Measurements from ENCODE around the gene PRR13.
"Not testable (repeated sequence)": the region's sequence is repeated elsewhere in the genome, so short reads cannot be mapped to it uniquely, and the experiment has no call there.

Gene PRR13

DNA sequence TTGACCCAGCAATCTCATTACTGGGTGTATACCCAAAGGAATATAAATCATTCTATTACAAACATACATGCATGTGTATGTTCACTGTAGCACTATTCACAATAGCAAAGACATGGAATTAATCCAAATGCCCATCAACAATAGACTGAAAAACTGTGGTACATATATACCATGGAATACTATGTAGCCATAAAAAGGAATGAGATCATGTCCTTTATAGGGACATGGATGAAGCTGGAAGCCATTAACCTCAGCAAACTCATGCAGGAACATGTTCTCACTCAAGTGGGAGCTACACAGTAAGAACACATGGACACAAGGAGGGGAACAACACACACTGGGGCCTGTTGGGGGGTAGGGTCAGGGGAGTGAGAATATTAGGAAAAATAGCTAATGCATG is 2.0 kb upstream of the PRR13 start:
- DNase-seq (ENCODE audit: low spot score), result not testable (repeated sequence)

DNA sequence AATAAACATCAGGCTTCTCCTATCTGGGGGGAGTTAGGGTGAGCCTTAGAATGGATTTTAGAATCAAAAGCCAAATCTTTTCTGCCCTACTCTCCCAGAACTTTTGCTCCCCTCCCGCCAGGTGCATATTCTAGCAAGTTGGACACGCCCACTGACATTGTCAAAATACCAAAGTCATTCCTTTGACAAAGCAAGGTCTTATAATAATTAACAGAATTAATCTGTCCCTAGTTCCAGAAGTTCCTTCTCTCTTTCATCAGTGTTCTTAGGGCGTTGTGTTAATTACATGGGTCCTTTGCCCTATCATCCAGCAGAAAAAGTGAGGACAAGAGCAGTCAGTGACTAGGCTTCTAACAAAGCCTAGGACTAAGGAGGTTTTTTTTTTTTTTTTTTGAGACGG is 2.4 kb downstream of the PRR13 start:
- no peak for DNase-seq (ENCODE audit: low spot score)

DNA sequence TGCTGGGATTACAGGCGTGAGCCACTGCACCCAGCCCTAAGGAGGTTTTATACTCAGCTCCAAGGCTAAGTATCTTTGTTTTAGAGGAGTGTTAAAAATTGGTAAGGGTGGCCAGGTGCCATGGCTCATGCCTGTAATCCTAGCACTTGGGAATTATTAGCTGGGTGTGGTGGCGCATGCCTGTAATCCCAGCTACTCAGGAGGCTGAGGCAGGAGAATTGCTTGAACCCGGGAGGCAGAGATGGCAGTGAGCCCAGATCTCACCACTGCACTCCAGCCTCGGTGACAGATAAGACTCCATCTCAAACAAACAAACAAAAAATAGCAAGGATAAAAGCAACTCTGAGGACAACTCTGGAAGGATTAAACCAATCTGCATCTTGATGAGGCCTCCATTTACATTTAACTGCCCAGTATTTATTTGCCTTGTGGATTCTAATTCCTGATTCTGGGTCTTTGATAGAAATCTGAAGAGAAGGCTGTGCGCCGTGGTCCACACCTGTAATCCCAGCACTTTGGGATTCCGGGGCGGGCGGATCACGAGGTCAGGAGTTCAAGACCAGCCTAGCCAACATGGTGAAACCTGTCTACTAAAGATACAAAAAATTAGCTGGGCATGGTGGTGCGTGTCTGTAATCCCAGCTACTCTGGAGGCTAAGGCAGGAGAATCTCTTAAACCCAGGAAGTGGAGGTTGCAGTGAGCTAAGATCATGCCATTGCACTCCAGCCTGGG is 3.2 kb downstream of the PRR13 start:
- DNase-seq (ENCODE audit: low spot score), result not testable (repeated sequence)

DNA sequence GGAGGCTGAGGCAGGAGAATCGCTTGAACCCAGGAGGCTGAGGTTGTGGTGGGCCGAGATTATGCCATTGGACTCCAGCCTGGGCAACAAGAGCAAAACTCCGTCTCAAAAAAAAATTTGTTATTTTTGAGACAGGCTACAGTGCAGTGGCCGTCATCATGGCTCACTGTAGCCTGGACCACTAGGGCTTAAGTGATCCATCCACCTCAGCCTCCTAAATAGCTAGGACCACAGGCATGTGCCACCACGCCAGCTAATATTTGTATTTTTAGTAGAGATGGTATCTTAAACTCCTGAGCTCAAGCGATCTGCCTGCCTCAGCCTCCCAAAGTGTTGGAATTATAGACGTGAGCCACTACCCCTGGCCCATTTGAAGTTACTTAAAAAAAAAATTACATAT is 9.4 kb downstream of the PRR13 start:
- DNase-seq (ENCODE audit: low spot score), result no peak

- peak; percentile 99 for DNase-seq (ENCODE audit: low spot score)
These were observed 10.2 kb downstream of the PRR13 start, which contains the start of gene PCBP2 for GRCh38 chr12:53451661-53452158. PCBP2 (plus strand) TSS chr12:53452102; CDS start chr12:53454801, 2,699 bp downstream.

- DNase-seq (ENCODE audit: low spot score), result peak; percentile 85
These were observed 10.9 kb downstream of the PRR13 start for GRCh38 chr12:53452159-53453077.

- no peak for DNase-seq (ENCODE audit: low spot score)
These were observed 12.6 kb downstream of the PRR13 start for GRCh38 chr12:53453953-53454640.

DNA sequence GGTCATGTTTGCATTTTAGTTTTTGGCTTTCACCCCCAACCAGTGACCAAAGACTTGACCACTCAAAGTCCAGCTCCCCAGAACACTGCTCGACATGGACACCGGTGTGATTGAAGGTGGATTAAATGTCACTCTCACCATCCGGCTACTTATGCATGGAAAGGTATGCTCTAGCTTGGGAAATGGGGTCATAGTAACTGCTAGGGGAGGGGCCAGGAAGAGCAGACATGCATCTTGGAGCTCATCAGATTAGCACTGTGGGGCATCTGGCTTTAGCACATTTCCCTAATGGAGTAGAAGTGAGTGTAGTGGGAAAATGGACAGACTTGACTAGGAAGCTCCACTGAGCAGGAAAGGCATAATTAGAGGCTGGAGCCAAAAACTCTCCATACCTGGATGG is 13.2 kb downstream of the PRR13 start:
- no peak for DNase-seq (ENCODE audit: low spot score)

- no peak for DNase-seq (ENCODE audit: low spot score)
These were observed 15.3 kb downstream of the PRR13 start for GRCh38 chr12:53456654-53457366.

DNA sequence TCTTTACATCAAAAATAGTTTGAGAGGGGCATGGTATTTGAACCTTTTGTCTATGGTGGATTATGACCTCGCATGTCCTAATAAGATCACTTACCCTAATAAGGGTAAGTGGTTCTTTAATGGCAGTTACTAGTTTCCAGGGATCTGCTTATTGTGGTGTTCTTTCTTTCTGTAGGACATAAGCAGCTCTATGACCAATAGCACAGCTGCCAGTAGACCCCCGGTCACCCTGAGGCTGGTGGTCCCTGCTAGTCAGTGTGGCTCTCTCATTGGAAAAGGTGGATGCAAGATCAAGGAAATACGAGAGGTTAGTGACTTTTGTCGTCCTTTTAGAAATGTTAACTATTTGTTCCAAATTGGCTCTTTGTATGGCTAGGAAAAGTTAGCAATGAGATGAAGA is 17.6 kb downstream of the PRR13 start:
- DNase-seq (ENCODE audit: low spot score), result no peak

GRCh38 chr12:53461059-53461458 is 19.5 kb downstream of the PRR13 start:
- DNase-seq (ENCODE audit: low spot score), result no peak

- DNase-seq (ENCODE audit: low spot score), result no peak
These were observed 20.1 kb downstream of the PRR13 start for GRCh38 chr12:53461591-53461990.

DNA sequence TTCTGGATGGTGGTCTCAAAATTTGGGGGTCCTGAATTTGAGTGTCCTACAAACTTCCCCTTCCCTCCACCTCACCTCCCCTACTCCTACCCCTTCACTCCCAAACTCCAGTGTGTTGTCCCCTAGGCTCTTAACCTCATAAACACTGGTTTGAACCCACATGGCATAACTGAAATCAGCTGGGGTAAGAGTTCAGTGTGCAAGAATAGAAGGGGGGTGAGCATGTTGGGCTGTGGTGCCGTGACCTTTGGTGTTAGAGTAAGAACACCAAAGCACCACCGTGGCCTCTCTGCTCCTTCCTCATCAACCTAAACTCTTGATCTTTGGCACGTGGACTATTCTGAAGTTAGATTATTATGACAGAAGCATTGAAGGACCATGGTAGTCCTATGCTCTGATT is 21.4 kb downstream of the PRR13 start:
- no peak for DNase-seq (ENCODE audit: low spot score)

DNA sequence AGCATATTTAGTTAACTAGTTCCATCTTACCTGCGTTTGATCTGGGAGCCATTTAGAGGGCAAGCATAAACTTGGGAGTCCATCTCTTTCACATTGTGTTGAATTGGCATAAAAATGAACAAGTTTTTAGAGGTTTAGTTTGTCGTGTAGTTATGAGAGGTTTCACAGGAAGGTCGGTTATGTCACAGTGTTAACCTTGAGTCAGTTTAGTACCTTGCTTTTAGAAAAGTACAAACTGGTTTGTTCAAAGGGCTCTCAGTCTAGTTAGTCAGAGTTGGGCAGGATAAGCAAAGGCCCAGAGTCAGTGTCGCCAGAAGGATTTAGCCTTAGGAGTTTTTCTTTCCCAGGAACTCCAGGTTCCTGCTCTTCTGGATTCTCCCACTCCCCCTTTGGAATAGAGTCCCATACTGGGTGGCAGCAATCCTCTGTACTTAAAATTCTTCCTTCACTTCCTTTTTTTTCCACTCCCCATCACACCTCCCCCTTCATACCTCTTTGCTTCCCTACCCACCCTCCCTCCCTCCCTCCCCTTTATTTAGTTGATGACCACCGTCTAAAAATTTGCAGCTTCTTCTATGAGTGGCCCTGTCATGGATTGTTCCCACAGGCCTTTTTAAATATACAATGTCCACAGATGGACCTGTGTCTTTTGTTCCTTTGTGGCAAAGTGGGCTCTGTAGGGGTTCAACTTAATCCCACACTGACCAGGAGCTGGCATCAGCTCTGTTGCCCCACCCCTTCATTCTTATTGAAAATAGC is 22.4 kb downstream of the PRR13 start:
- DNase-seq (ENCODE audit: low spot score), result no peak

DNA sequence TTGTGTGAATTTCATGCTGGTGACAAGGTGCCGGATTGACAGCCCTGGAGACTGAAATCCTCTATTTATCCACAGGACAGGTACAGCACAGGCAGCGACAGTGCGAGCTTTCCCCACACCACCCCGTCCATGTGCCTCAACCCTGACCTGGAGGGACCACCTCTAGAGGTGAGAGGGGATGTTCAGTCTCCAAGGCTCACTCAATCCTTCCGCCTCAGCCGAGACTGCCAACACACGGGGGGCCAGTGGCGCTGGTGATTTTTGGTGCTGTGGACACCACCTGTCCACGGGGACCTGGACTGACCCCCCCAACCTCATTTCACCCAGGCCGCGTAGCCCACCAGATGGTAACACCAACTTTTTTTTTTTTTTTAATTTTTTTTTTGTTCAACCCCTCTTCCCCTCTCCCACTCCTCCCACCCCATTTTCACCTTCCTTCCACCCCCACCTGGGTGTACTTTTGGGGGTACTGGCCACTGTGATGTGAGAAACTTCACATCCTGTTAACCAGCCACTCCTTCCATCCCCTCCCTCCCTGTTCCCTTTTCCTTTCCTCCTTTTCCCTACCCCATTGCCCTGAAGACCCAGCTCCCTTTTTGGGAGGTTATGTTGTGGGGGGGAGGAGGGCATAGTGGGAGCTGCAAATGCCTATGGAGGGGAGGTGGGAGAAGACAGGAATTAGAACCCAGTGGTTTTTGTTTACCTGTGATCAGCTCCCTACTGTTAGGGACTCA is 23.3 kb downstream of the PRR13 start:
- no peak for DNase-seq (ENCODE audit: low spot score)

- no peak for DNase-seq (ENCODE audit: low spot score)
These were observed 24.1 kb downstream of the PRR13 start for GRCh38 chr12:53465679-53466078.

DNA sequence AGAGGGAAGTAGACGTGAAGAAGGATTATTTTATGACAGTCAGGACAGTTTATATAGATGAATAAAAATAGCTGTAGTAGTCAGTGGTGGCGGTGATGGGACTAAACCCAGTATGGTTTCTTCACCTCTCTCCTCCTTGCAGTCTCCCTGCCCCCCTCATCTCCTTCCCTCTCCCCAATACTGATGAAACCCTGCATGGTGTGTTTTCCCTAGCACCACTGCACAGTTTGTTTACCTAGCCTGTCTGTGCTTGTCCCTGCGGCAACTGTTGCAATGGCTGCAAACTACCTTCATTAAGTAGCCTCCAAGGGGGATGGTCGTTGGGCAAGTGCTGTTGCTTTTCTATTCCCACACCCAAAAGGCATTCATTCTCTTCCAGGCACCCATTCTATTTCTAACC is 25.1 kb downstream of the PRR13 start:
- no peak for DNase-seq (ENCODE audit: low spot score)

- DNase-seq (ENCODE audit: low spot score), result no peak
These were observed 25.5 kb downstream of the PRR13 start for GRCh38 chr12:53467082-53467481.

DNA sequence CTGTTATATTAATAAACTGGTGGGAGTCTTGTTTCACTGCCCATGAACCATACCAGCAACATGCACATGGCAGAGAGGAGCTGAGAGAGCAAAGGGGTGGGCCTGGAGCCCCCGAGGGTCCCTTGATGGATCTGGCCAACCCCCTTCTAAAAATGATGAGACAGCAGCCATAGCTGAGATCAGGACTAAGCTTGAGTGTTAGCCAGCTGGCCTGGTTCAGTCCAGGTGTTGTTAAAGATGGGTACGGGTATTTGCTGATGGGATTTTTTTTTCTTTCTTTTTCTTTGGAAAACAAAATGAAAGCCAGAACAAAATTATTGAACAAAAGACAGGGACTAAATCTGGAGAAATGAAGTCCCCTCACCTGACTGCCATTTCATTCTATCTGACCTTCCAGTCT is 26.3 kb downstream of the PRR13 start:
- no peak for DNase-seq (ENCODE audit: low spot score)

DNA sequence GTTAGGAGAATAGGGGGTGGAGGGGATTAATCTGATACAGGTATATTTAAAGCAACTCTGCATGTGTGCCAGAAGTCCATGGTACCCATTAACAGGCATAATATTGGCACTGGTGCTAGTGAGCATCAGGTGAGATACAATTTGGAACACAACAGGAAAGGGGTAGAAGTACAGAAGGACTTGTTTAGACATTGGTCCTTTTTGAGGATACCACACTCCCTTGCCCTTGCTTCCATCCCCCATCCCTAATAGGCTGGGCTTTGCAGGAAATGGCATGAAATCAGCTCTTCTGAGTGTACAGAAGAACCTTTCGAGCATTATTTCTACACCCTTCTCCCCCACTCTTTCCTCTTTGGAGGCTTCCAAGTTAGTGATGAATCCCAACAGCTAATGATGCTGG is 26.7 kb downstream of the PRR13 start:
- DNase-seq (ENCODE audit: low spot score), result no peak

Data from hematopoietic multipotent progenitor cell treated with erythropoietin and hydrocortisone succinate and interleukin-3 and kit ligand, for 17 days (in vitro differentiated cells).